ENCODE results near the gene VWA7.

VWA7 gene

GRCh38 chr6:31728767-31729514 is 48.2 kb downstream of the VWA7 start, which contains the start of gene DDAH2:
TSS of gene DDAH2 (minus strand) at chr6:31729299. CDS start at chr6:31729161, 138 bp downstream.
- DNase-seq (ENCODE audit: low read depth) = no peak

GRCh38 chr6:31727717-31728671 is 49.1 kb downstream of the VWA7 start:
- no peak for DNase-seq (ENCODE audit: low read depth)

- no peak for DNase-seq (ENCODE audit: low read depth)
Observed at GRCh38 chr6:31727034-31727716, 50.0 kb downstream of the VWA7 start.

- no peak for DNase-seq (ENCODE audit: low read depth)
Observed at GRCh38 chr6:31725502-31726350, 51.4 kb downstream of the VWA7 start.

- DNase-seq (ENCODE audit: low read depth) = no peak
Observed at GRCh38 chr6:31723980-31724691, 53.0 kb downstream of the VWA7 start.

GRCh38 chr6:31723245-31723979 is 53.7 kb downstream of the VWA7 start, which contains the start of gene MPIG6B:
TSS of gene MPIG6B (plus strand) at chr6:31723373. CDS start at chr6:31723384, 11 bp downstream.
- DNase-seq (ENCODE audit: low read depth) = no peak

- DNase-seq (ENCODE audit: low read depth) = no peak
Observed at GRCh38 chr6:31722173-31722572, 55.0 kb downstream of the VWA7 start.

- no peak for DNase-seq (ENCODE audit: low read depth)
Observed at GRCh38 chr6:31721351-31722020, 55.6 kb downstream of the VWA7 start, which contains the start of gene LY6G6C. TSS of gene LY6G6C (minus strand) at chr6:31721746. CDS start at chr6:31721679, 67 bp downstream.

- no peak for DNase-seq (ENCODE audit: low read depth)
Observed at GRCh38 chr6:31720196-31720770, 56.8 kb downstream of the VWA7 start.

- no peak for DNase-seq (ENCODE audit: low read depth)
Observed at GRCh38 chr6:31719001-31719400, 58.1 kb downstream of the VWA7 start.

- DNase-seq (ENCODE audit: low read depth) = no peak
Observed at GRCh38 chr6:31718265-31718664, 58.9 kb downstream of the VWA7 start.

- DNase-seq (ENCODE audit: low read depth) = no peak
Observed at GRCh38 chr6:31717499-31718222, 59.5 kb downstream of the VWA7 start.
